Activated naive CD4-positive, alpha-beta T cell (primary cell): ENCODE measurements around the gene EEF2KMT.
"Not testable (repeated sequence)": the region's sequence is repeated elsewhere in the genome, so short reads cannot be mapped to it uniquely, and the experiment has no call there.

Experiments used
- DNase-seq, 4 experiments: peaks; one replicate each; lab custom pipeline; 2025; lab: John Stamatoyannopoulos, UW

Gene EEF2KMT

GRCh38 chr16:5070431-5071186 lies 27.0 kb downstream of the EEF2KMT start:
- no peak for DNase-seq

- DNase-seq = no peak
These were observed 27.7 kb downstream of the EEF2KMT start for GRCh38 chr16:5069854-5070253.

DNA sequence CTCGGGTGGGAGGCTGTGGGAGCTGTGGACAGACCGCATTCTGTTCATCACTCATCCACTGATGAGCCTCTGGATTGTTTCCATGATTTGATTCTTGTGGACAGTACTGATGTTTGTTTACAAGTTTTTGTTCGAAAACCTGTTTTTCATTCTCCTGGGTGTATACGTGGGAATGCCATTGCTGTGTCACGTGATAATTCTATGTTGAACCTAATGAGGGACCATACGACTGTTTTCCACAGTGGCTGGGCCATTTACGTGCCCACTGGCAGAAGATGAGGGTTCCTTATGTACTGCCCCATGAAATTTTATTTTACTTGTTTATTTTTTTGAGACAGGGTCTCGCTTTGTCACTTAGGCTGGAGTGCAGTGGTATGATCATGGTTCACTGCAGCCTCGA lies 28.5 kb downstream of the EEF2KMT start:
- no peak for DNase-seq

- DNase-seq = no peak
These were observed 31.1 kb downstream of the EEF2KMT start for GRCh38 chr16:5066511-5066910.

GRCh38 chr16:5065813-5066212 lies 31.8 kb downstream of the EEF2KMT start, which contains the start of gene C16orf89:
TSS of gene C16orf89 (minus strand) at chr16:5065956. CDS start at chr16:5065908, 48 bp downstream.
- DNase-seq = no peak

- DNase-seq = no peak
These were observed 32.3 kb downstream of the EEF2KMT start for GRCh38 chr16:5065326-5065725.

DNA sequence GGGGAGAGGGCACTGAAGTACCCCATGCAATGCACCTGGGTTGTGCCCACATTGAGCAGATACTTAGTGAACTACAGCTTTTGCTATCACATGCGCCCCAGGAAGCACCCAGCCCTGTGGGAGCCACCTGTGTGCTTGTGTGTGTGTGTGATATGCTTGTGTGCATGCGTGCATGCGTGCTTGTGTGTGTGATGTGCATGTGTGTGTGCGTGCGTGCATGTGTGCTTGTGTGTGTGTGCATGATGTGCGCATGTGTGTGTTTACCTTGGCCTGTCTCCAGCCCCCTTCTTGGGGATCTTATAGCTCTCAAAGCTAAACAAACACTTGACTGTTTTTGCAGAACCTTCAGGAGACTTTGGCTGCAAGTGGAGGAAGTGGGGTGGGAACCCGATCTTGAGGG lies 32.7 kb downstream of the EEF2KMT start:
- DNase-seq = no peak

GRCh38 chr16:5062790-5063765 lies 34.5 kb downstream of the EEF2KMT start:
- no peak for DNase-seq

DNA sequence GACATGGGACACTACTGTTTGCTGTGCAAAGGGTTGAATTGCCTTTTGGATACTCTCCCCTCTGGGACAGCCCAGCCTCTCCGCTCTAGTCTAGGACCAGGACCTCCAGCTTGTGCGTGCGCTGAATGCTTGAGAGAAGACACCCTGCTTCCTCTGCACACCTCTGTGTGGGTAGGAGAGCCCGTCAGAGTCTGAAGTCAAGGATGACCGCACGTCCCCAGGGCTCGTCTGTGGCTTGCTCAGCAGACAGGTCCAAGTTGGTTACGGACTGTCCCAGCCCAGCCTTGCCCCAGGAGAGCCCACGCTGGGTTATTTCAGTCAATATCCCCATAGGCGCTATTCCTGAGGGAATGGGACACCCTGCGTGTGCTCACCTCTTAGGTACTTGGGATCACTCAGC lies 35.5 kb downstream of the EEF2KMT start:
- DNase-seq = no peak

- no peak for DNase-seq
These were observed 37.4 kb downstream of the EEF2KMT start for GRCh38 chr16:5060073-5060641.

DNA sequence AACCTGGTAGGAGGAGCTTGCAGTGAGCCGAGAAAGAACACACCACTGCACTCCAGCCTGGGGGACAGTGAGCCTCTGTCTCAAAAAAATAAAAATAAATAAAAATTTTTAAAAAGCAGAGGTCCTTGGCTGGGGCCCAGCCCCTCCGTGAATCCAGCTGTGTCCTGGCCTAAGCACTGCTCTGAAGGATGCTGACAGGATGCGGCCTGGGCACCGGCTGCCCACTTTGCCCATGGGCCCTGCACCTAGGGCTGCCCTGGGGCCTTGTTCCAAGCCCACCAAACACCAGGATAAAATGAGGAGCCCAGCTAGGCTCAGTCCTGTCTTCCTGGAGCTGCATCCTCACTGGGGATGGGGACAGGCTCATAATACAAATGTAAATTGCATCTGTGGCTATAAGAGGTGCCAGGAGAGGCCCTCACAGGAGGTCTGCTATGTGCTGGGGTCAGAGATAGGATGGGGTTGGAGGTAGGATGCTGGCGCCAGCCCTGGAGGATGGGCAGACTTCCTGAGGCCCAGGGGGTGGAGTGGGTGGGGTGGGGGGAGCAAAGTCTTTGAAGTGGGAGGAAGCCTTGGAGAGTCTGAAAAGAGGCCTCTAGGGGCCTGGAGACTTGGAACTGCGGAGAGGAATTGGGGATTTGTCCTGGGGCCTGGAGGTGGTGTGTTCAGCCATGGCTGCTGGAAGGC lies 38.1 kb downstream of the EEF2KMT start:
- no peak for DNase-seq

GRCh38 chr16:5058476-5058875 lies 39.1 kb downstream of the EEF2KMT start:
- DNase-seq = no peak

- DNase-seq = peak in 1 of 4 experiments; percentile 21
These were observed 41.2 kb downstream of the EEF2KMT start for GRCh38 chr16:5056352-5056751.

- DNase-seq = no peak
These were observed 42.4 kb downstream of the EEF2KMT start for GRCh38 chr16:5054876-5055865.

GRCh38 chr16:5046914-5047313 lies 50.7 kb downstream of the EEF2KMT start:
- DNase-seq = no peak

DNA sequence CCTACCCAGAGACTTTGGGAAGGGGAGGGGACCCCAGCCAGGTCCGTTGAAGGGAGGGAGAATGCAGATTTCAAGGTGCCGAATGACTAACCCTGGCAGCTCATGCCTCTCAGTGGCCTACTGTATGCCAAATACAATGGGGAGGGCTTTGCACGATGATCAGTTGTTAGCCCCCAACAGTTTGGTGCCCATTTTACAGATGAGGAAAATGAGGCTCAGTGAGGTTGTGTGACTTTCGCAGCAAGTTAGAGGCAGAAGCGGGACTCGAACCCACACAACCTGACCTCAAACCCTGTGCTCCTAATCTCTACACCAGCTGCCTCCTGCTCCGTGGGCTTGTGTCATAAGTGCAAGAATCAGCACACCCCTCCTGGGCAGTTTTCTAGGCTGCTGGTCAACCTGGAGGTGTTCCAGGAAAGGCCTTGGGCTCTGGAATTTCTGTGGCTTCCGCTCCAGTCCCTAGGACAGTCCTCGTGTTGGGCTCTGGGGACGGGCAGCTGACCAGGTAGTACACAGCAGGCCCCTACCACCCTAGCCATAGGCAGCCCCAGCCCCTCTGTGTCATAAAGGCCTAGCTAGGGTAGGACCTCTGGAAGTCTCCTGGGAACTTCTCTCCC lies 52.0 kb downstream of the EEF2KMT start:
- DNase-seq = no peak

DNA sequence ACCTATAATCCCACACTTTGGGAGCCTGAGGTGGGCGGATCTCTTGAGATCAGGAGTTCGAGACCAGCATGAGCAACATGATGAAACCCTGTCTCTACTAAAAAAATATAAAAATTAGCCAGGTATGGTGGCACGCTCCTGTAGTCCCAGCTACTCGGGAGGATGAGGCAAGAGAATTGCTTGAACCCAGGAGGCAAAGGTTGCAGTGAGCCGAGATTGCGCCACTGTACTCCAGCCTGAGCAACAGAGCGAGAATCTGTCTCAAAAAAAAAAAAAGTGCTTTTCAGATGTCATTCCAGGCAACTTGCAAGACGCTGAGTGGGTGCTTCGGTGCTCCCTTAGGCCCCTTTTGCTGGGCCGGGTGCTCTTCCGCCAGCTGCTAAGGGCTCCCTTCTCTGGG lies 53.0 kb downstream of the EEF2KMT start:
- not testable (repeated sequence) for DNase-seq

DNA sequence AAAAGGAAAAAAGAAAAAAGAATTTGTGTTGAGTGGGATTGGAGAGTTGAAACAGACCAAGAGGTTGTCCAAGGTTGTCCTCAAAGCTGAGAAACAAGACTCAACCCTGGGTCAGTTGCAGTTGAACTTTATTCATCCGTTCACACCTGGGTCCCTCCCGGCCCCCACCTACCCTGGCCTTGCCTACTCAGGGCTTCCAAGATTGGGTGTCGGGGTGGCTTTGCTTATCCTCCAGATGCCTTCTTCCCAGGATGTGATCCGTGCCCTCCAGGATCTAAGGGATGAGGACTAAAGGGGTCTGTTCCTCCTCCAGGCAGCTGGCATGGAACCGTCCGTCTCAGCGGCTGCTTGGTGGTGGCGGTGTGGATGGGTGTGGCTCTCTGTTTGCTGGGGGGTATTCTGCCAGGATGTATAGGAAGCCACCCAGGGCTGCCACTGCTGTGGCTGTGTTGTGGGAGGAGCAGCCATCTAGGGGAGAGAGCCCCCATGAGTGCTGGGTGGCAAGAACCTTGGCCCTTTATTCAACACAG lies 53.5 kb downstream of the EEF2KMT start:
- DNase-seq = no peak

- DNase-seq = no peak
These were observed 54.9 kb downstream of the EEF2KMT start for GRCh38 chr16:5042574-5043171.
